GM18861 (cell line): ENCODE measurements around the gene AKAP12.

Source experiments
- ATAC-seq: cut with Tn5 transposase; IDR thresholded peaks from one replicate; pipeline ENCODE4 v1.9.1; 2021; ENCODE audit not compliant: unreplicated experiment

Gene AKAP12, protein sequence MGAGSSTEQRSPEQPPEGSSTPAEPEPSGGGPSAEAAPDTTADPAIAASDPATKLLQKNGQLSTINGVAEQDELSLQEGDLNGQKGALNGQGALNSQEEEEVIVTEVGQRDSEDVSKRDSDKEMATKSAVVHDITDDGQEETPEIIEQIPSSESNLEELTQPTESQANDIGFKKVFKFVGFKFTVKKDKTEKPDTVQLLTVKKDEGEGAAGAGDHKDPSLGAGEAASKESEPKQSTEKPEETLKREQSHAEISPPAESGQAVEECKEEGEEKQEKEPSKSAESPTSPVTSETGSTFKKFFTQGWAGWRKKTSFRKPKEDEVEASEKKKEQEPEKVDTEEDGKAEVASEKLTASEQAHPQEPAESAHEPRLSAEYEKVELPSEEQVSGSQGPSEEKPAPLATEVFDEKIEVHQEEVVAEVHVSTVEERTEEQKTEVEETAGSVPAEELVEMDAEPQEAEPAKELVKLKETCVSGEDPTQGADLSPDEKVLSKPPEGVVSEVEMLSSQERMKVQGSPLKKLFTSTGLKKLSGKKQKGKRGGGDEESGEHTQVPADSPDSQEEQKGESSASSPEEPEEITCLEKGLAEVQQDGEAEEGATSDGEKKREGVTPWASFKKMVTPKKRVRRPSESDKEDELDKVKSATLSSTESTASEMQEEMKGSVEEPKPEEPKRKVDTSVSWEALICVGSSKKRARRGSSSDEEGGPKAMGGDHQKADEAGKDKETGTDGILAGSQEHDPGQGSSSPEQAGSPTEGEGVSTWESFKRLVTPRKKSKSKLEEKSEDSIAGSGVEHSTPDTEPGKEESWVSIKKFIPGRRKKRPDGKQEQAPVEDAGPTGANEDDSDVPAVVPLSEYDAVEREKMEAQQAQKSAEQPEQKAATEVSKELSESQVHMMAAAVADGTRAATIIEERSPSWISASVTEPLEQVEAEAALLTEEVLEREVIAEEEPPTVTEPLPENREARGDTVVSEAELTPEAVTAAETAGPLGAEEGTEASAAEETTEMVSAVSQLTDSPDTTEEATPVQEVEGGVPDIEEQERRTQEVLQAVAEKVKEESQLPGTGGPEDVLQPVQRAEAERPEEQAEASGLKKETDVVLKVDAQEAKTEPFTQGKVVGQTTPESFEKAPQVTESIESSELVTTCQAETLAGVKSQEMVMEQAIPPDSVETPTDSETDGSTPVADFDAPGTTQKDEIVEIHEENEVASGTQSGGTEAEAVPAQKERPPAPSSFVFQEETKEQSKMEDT (N-terminal part only)

DNA sequence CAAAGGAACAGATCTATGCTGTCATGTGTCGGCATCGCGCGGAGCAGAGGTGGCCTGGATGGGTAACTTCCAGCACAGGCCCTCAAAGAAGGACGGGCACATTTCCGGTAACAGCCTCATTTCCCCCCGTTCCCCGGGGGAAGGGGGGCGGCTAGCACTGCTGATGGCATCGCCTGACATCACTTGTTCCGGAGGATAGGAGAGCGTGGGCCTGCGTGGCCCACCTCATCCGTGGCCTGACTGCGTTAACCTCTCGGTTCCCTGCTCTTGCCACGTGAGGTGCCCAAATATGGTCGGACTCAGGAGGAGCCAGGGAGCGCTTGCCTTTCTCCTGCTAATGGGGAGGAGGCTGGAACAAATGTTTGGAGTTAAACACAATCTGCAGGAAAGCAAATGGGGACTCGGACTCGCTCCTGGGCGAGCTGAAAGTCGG lies at the start of gene AKAP12:
AKAP12 (plus strand) TSS at position 365 of the 433 bp plus-strand sequence. CDS start 596 bp downstream, outside the sequence.
- ATAC-seq = no peak

DNA sequence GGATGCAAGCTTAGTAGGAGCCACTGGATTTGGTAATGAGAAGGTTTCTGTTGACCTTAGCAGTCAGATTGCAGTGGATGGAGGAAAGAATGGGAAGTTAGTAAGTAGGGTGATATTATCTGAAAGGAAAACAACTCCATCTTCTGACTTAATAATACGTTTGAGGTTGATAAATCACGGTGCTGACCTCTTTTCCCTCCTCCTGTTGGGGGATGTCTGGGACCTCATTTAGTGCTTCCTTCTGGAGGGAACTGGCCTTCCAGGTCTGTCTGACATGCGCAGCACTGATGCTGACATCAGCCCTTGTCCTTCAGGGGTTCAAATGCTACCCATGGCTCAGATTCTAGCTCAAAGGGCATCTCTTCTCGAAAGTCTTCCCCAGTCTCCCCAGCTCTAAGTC lies 48.2 kb upstream of the AKAP12 start:
- no peak for ATAC-seq

DNA sequence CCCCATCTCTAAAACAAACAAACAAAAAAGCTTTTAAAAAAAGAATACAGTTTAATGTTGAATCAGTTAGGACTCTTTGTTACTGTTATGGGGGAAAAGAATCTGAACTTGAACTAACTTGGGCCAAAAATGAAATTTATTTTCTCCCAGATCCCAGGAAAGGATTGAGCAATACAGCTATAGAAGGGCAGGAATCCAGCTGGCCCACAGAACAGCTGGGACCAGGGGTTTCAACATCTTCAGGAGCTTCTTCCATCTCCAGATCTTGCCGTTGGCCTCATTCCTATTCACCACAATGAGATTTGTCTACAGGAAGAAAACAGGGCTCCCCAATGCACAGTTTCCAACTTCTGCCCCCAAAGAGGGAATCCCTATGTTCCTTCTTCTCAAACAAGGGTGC lies 43.2 kb upstream of the AKAP12 start:
- no peak for ATAC-seq

DNA sequence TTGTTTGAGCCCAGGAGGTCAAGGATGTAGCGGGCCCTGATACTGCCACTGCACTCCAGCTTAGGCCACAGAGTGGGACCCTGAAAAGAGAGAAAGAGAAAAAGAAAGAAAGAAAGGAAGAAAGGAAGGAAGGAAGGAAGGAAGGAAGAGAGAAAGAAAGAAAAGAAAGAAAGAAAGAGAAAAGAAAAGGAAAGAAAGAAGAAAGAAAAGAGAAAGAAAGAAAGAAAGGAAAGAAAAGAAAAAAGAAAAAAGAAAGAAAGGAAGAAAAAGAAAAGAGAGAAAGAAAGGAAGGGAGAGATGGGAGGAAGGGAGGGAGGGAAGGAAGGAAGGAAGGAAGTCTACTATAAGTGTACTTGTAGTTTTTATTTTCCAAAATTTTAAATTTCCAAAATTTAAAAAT lies 42.2 kb upstream of the AKAP12 start:
- no peak for ATAC-seq

DNA sequence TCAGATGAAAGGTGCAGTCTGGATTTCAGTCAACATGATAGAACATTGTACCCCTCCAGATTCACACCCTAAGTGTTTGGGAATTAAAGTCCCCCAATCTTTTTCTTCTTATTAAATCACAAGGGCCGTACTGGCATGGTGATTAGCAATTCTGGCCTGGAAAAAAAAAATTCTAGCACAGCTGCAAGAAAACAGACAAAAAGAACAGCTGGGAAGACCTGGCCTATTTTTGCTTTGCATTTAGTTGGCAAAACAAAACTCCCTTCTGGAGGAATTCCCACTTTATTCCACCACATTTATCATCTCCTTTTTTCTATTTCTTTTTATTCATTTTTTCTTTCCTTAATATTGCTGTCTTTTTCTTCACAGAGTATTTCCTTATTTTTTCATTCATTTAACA lies 39.8 kb upstream of the AKAP12 start:
- ATAC-seq = no peak

DNA sequence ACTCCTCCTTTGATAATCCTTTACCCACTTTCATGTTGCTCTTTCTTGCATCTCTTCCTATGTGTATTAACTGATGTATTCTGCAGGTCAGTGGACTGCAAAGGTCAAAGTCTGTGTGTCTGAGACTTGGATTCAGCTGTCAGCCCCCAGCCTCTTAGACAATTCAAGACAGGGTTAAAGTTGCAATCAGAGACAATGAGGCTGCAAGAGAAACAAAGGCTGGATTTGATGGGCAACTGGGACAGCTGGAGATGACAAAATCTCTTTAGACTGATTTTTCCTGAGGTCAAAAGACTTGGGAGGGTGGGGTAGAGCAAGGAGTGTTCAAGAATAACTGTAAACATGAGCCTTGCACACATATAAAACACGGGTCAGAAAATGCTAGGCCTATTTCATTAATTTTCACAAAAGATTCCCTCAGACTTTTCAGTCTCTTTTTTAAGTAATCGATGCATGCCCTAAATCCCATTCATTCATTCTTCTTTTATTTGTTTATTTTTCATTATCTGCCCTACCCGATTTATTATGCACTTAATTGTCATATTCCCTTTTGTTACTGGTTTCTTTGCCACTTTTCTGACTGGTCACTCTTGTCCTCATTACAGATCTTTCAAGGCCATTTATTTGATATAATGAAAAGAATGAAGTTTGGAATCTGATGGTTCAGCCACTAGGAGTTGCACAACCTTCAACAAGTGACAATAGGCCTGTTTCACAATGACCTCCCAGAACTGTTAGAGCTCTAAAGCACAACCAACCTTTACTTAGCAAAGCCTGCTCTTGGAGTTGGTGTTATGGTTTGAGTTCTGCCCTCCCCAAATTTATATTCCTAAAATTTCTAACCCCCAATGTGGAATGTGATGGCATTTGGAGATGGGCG lies 33.8 kb upstream of the AKAP12 start:
- ATAC-seq = no peak

DNA sequence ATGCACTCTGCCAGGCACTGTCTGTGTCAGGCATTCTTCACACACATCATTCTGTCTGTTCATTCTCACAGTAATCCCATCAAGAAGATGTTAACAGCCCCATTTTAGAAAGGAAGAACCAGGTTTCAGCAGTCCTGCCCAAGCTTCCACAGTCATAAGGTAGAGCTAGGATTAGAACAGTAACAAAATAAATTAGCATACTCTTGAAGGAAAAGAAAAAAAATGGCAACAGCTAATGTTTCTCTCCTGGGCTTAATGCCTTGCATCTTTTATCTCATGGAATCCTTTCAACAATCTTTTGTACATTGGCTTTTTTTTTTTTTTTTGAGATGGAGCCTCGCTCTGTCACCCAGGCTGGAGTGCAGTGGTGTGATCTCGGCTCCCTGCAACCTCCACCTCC lies 32.1 kb upstream of the AKAP12 start:
- no peak for ATAC-seq

DNA sequence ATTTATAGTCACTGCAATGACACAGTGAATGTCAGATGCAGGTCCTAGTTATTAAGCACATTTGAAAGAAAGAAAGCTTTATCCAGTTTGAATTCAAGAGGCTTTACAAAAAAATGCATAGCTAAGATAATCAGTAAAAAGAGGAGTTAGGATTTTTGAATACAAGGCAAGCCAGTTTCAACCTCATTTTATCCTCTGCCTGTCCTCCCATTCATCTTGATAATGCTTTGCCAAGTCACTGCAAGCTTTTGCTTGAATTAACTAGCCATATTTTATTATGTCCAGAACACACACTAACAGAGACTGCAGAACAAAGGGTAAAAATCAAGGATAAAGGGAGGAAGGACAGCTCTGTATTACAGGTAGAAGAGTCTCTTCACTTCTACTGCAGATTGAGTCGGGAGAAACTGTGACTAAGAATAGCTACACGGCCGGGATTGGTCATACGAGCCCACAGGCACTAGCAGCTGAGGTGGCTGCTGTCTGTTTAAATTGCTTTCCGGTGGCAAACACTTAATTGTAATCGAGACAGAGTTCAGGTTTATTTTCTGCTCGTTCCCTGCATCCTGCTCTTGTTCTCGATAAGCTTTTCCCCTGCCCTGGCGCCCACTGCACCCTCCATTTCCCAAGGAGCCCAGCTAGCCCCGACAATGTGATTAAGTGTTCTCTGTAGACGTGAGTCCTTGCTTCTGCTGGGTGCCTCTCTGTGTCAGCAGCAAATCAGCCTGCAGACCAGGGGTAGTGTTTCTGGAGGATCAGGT lies 30.5 kb upstream of the AKAP12 start:
- ATAC-seq = no peak

DNA sequence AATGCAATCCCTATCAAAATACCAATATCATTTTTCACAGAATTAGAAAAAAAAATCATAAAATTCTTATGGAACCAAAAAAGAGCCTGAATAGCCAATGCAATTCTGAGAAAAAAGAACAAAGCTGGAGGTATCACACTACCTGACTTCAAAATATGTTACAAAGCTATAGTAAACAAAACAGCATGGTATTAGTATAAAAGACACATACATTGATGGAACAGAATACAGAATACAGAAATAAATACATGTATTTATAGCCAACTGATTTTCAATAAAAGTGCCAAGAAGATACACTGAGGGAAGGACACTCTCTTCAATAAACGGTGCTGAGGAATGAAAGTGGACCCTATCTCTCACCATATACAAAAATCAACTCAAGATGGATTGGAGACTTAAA lies 28.7 kb upstream of the AKAP12 start:
- ATAC-seq = no peak

DNA sequence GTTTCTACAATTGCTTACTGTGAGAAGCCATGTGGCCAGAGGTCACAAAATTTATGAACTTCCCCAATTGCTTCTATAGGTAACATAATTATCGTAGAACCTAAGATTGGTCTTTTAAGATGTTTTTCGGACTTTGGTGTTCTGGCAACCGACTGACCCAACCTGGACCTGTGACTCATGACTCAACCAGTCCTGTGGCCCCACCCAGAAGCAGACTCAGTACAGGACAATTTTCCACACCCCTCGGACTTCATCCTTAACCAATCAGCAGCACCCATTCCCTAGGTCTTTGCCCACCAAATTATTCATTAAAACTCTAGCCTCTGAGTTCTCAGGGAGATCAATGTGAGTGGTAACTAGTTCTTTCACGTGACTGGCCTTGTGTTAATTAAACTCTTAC lies 26.4 kb upstream of the AKAP12 start:
- ATAC-seq = no peak

DNA sequence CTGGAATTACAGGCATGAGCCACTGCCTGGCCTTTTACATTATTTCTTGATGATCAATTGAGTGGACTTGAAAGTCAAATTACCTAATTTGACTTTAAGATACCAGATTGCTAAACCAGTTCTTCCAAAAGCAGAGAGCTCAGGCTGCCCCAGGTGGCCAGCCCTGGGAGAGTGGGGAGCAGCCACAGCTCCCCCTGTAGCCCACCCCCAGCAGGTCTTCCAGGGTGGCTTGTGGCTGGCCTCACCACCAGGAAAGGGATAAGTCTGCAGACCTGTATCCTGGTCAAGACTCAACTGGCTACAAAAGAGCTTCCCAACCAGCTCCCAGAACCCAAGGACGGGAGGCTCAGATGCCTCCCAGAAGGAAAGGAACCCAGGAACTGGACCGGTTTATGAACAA lies 23.8 kb upstream of the AKAP12 start:
- ATAC-seq = no peak

DNA sequence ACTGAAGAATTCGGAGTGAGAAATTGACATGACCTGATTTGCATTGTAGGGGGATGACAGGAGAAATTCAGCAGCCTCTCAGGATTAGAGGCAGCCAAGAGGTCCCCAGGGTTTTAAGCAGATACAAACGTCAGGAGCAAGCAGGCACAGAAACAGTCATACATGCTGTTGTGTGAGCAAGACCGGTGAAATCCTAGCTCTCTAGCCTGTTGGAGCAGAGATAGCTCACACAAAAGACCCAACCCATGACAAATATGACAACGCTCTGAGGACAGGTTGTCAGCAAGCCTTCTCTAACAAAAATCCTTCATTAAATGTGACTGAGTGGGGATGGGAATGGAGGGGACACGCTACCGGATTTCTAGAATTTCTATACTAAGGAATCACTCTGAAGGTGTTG lies 23.0 kb upstream of the AKAP12 start:
- no peak for ATAC-seq

DNA sequence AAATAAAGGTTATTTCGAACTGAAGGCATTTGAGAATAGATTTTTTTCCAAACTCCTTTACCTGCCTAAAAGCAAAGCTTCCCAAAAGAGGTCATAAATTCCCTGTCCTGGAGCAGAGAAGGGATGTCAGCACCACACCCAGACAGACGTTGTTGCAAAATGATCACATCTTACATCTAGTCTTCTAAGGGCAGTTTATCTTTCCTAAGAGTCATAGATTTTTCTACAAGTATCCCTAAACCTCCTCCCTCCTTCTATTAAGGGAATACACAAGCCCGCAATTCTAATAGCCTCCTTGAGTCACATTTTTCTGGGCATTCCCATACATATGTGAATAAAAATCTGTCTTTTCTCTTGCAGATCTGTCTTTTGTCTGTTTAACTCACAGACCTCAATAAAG lies 20.6 kb upstream of the AKAP12 start:
- no peak for ATAC-seq

DNA sequence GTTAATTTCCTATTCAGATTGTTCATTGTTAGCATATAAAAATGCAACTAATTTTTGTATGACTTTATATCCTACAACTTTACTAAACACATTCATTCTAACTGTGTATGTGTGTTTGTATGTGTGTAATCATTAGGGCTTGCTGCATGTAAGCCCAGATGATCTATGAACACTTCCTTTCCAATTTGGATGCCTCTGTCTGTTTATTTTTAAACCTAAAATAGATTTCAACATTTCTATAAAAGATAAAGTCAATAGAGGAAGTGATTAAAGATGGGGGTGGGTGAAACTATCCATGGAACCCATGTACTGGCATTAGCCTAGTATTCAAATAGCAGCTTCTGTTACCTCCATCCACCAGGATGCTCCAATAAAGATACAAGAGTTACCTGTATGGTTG lies 15.7 kb upstream of the AKAP12 start:
- ATAC-seq = no peak

DNA sequence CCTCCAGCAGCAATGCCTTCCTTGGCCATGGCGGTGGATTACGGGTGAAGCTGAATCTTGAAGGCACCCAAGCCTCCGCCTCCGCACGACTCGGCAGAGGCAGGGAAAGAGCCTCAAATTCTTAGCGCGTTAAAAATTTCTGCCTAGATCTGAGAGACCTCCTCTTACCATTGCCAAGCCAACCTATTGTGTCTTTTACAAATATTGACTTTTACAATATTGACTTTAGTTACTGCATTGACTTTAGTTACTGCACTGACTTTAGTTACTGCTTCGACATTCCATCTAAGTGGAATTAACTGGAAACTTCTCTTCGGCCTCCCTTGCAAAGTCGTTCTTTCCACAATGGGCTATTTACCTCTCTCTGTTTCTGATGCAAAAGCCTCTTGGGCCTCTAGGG lies 13.8 kb upstream of the AKAP12 start:
- no peak for ATAC-seq

DNA sequence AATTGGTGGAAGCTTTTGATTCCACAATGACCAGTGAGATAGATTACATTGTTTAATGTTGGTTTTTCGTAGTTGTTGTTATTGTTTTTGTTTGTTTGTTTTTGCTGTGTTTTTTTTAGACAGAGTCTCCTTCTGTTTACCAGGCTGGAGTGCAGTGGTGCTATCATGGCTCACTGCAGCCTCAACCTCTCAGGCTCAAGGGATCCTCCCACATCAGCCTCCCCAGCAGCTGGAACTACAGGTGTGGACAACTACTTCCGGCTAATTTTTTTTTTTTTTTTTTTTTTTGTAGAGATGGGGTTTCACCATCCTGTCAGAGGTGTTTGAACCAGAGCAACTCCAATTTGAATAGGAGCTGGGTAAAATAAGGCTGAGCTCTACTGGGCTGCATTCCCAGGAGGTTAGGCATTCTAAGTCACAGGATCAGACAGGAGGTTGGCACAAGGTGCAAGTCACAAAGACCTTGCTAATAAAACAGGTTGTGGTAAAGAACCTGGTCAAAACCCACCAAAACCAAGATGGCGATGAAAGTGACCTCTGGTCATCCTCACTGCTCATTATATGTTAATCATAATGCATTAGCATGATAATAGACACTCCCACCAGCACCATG lies 10.9 kb upstream of the AKAP12 start:
- no peak for ATAC-seq

DNA sequence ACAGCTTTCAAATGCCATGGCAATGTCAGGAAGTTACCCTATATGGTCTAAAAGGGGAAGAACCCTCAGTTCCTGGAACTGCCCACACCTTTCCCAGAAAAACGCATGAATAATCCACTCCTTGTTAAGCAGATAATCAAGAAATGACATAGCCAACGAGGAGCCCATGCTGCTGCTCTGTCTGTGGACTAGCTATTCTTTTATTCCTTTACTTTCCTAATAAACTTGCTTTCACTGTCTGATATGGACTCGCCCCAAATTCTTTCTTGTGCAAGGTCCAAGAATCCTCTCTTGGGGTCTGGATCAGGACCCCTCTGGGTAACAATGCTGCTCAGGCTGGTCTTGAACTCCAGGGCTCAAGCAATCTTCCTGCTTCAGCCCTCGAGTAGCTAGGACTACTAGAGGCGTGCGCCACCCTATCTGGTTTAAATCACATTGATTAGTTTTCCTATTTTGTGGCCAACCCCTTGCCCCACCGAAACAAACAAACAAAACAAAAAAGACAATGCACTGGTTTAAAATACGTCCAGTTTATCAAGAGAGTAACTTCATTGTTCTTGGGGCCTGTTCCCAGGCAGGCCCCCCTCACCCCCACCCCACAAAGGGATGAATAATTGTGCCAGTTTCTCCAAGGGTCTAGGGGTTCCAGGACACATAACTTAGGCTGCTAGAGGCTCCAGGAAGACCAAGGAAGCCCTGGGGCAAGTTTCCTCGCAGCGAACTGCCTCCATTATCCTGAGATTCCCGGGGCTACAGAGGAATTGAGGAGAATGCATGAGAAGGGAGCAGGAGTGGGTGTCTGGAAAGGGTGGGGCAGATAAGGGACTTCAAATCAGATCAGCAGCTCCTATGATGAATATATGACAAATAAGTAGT lies 10.1 kb upstream of the AKAP12 start:
- no peak for ATAC-seq

DNA sequence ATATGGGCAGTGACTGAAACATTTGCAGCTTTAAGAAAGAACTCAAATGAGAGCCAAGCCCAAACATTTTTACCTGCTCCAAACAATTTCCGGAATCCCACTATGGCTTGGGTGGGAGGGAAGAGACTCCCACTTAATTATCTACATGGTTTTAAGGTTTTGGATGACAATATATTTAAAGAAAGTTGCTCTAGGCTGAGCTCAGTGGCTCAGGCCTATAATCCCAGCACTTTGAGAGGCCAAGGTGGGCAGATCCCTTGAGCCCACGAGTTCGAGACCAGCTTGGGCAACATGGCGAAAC lies 9.5 kb upstream of the AKAP12 start:
- no peak for ATAC-seq

DNA sequence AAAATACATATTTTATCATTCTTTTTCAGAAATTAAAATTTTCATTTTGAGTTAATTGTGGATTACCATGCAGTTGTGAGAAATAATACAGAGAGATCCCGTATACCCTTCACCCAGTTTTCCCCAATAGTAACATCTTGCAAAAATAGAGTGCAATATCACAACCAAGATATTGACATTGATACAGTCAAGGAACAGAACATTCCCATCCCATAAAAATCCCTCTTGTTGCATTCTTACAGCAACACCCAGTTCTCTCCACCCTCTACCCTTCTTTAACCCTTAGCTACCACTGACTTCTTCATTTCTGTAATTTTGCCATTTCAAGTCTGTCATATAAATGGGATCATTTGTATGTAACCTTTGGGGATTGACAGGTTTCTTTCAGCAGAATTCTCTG lies 6.9 kb upstream of the AKAP12 start:
- no peak for ATAC-seq
